ENCODE results near the gene LTA.

LTA gene

GRCh38 chr6:31575335-31575901 is 3.3 kb downstream of the LTA start, which contains the start of gene TNF:
Gene TNF (plus strand): TSS chr6:31575565. CDS start chr6:31575742, 177 bp downstream.
- Histone ChIP-seq H3K9ac (ENCODE audit: low read depth, low read length) (no peak within 1 kb of the TSS), H3K27ac (ENCODE audit: low read depth, low read length) (no peak within 1 kb of the TSS), H3K9me3 (ENCODE audit: insufficient read depth, low read depth, low read length) (no peaks in the 10 kb centered on the region), H3K36me3 (ENCODE audit: insufficient read depth, low read length) (no peaks in the 10 kb centered on the region), H3K4me1 (ENCODE audit: insufficient read depth, low read length) (peaks cover 10% of the 10 kb centered on the region), H3K4me3 (ENCODE audit: low read length) (no peak within 1 kb of the TSS), H3K27me3 (ENCODE audit: insufficient read depth, low read length) (peaks cover 4% of the 10 kb centered on the region; the same call in 1 of the 2 replicates)
- 91% methylated on average over 19 of the region's 19 CpGs for WGBS

- Histone ChIP-seq H3K27ac (ENCODE audit: low read depth, low read length) (no peak overlapping the region), H3K36me3 (ENCODE audit: insufficient read depth, low read length) (no peaks in the 10 kb centered on the region), H3K9me3 (ENCODE audit: insufficient read depth, low read depth, low read length) (no peaks in the 10 kb centered on the region), H3K4me1 (ENCODE audit: insufficient read depth, low read length) (peaks cover 10% of the 10 kb centered on the region), H3K9ac (ENCODE audit: low read depth, low read length) (no peak overlapping the region), H3K4me3 (ENCODE audit: low read length) (no peak overlapping the region), H3K27me3 (ENCODE audit: insufficient read depth, low read length) (peaks cover 6% of the 10 kb centered on the region; the same call in 1 of the 2 replicates)
- WGBS: 88% methylated on average over 8 of the region's 8 CpGs
Measured at GRCh38 chr6:31575952-31576685, 4.0 kb downstream of the LTA start.

DNA sequence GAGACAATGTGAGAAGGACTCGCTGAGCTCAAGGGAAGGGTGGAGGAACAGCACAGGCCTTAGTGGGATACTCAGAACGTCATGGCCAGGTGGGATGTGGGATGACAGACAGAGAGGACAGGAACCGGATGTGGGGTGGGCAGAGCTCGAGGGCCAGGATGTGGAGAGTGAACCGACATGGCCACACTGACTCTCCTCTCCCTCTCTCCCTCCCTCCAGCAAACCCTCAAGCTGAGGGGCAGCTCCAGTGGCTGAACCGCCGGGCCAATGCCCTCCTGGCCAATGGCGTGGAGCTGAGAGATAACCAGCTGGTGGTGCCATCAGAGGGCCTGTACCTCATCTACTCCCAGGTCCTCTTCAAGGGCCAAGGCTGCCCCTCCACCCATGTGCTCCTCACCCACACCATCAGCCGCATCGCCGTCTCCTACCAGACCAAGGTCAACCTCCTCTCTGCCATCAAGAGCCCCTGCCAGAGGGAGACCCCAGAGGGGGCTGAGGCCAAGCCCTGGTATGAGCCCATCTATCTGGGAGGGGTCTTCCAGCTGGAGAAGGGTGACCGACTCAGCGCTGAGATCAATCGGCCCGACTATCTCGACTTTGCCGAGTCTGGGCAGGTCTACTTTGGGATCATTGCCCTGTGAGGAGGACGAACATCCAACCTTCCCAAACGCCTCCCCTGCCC is 4.9 kb downstream of the LTA start:
- WGBS: 94% methylated on average over 19 of the region's 19 CpGs
- no peak overlapping the region for H3K4me3 ChIP-seq (ENCODE audit: low read length)
- H3K27me3 ChIP-seq (ENCODE audit: insufficient read depth, low read length): peaks cover 12% of the 10 kb centered on the region; the same call in 1 of the 2 replicates
- no peak overlapping the region for H3K9ac ChIP-seq (ENCODE audit: low read depth, low read length)
- no peaks in the 10 kb centered on the region for H3K9me3 ChIP-seq (ENCODE audit: insufficient read depth, low read depth, low read length)
- peaks cover 15% of the 10 kb centered on the region for H3K4me1 ChIP-seq (ENCODE audit: insufficient read depth, low read length)
- H3K36me3 ChIP-seq (ENCODE audit: insufficient read depth, low read length): no peaks in the 10 kb centered on the region
- no peak overlapping the region for H3K27ac ChIP-seq (ENCODE audit: low read depth, low read length)

DNA sequence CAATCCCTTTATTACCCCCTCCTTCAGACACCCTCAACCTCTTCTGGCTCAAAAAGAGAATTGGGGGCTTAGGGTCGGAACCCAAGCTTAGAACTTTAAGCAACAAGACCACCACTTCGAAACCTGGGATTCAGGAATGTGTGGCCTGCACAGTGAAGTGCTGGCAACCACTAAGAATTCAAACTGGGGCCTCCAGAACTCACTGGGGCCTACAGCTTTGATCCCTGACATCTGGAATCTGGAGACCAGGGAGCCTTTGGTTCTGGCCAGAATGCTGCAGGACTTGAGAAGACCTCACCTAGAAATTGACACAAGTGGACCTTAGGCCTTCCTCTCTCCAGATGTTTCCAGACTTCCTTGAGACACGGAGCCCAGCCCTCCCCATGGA is 5.5 kb downstream of the LTA start:
- Histone ChIP-seq H3K27ac (ENCODE audit: low read depth, low read length) (no peak overlapping the region), H3K4me1 (ENCODE audit: insufficient read depth, low read length) (peaks cover 15% of the 10 kb centered on the region), H3K9ac (ENCODE audit: low read depth, low read length) (no peak overlapping the region), H3K27me3 (ENCODE audit: insufficient read depth, low read length) (peaks cover 15% of the 10 kb centered on the region; the same call in 1 of the 2 replicates), H3K36me3 (ENCODE audit: insufficient read depth, low read length) (no peaks in the 10 kb centered on the region), H3K4me3 (ENCODE audit: low read length) (no peak overlapping the region), H3K9me3 (ENCODE audit: insufficient read depth, low read depth, low read length) (no peaks in the 10 kb centered on the region)
- 92% methylated on average over 3 of the region's 3 CpGs for WGBS

DNA sequence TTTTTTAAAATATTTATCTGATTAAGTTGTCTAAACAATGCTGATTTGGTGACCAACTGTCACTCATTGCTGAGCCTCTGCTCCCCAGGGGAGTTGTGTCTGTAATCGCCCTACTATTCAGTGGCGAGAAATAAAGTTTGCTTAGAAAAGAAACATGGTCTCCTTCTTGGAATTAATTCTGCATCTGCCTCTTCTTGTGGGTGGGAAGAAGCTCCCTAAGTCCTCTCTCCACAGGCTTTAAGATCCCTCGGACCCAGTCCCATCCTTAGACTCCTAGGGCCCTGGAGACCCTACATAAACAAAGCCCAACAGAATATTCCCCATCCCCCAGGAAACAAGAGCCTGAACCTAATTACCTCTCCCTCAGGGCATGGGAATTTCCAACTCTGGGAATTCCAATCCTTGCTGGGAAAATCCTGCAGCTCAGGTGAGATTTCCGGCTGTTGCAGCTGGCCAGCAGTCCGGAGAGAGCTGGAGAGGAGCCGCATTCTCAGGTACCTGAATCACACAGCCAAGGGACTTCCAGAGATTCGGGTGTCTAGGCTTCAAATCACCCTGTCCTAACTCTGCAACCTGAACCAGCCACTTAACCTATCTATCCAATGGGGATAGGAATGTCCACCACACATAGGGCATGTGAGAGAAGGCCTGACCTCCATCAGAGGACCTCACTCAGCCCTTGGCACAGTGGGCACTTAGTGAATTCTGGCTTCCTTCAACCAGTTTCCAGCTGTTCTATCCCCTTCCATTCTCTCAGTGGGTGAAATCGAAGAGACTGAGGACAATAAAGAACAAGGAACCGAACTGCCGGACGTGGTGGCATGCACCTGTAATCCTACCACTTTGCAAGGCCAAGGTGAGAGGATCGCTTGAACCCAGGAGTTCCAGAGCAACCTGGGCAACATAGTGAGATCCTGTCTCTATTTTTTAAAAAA is 6.4 kb downstream of the LTA start:
- Histone ChIP-seq H3K27me3 (ENCODE audit: insufficient read depth, low read length) (peaks cover 15% of the 10 kb centered on the region; the same call in 1 of the 2 replicates), H3K36me3 (ENCODE audit: insufficient read depth, low read length) (no peaks in the 10 kb centered on the region), H3K27ac (ENCODE audit: low read depth, low read length) (no peak overlapping the region), H3K4me1 (ENCODE audit: insufficient read depth, low read length) (peaks cover 15% of the 10 kb centered on the region), H3K9me3 (ENCODE audit: insufficient read depth, low read depth, low read length) (no peaks in the 10 kb centered on the region), H3K9ac (ENCODE audit: low read depth, low read length) (no peak overlapping the region), H3K4me3 (ENCODE audit: low read length) (no peak overlapping the region)
- WGBS: 72% methylated on average over 12 of the region's 12 CpGs

DNA sequence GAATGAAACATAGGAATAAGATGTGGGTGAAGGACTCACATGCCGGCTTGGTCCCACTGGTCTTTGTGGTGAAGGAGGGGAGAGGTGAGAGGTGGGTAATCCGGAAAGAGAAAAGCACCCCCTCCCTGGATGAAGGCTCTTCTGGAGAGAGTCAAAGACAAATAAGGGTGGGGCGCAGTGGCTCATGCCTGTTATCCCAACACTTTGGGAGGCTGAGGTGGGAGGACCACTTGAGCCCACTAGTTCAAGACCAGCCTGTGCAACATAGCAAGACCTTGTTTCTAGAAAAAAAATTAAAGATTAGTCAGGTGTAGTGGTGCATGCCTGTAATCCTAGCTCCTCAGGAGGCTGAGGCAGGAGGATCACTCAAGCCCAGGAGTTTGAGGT is 7.0 kb downstream of the LTA start:
- WGBS: 92% methylated on average over 3 of the region's 3 CpGs
- Histone ChIP-seq H3K9me3 (ENCODE audit: insufficient read depth, low read depth, low read length) (no peaks in the 10 kb centered on the region), H3K4me1 (ENCODE audit: insufficient read depth, low read length) (peaks cover 15% of the 10 kb centered on the region), H3K9ac (ENCODE audit: low read depth, low read length) (no peak overlapping the region), H3K4me3 (ENCODE audit: low read length) (no peak overlapping the region), H3K36me3 (ENCODE audit: insufficient read depth, low read length) (no peaks in the 10 kb centered on the region), H3K27me3 (ENCODE audit: insufficient read depth, low read length) (peaks cover 15% of the 10 kb centered on the region; the same call in 1 of the 2 replicates), H3K27ac (ENCODE audit: low read depth, low read length) (no peak overlapping the region)

GRCh38 chr6:31579546-31580437 is 7.7 kb downstream of the LTA start:
- Histone ChIP-seq H3K4me3 (ENCODE audit: low read length) (peak overlapping the region; percentile 92), H3K27ac (ENCODE audit: low read depth, low read length) (no peak overlapping the region), H3K9ac (ENCODE audit: low read depth, low read length) (no peak overlapping the region), H3K4me1 (ENCODE audit: insufficient read depth, low read length) (peaks cover 15% of the 10 kb centered on the region), H3K9me3 (ENCODE audit: insufficient read depth, low read depth, low read length) (no peaks in the 10 kb centered on the region), H3K36me3 (ENCODE audit: insufficient read depth, low read length) (no peaks in the 10 kb centered on the region), H3K27me3 (ENCODE audit: insufficient read depth, low read length) (peaks cover 15% of the 10 kb centered on the region; the same call in 1 of the 2 replicates)
- 90% methylated on average over 7 of the region's 8 CpGs for WGBS

GRCh38 chr6:31580438-31580740 is 8.3 kb downstream of the LTA start:
- Histone ChIP-seq H3K27me3 (ENCODE audit: insufficient read depth, low read length) (peaks cover 15% of the 10 kb centered on the region; the same call in 1 of the 2 replicates), H3K9me3 (ENCODE audit: insufficient read depth, low read depth, low read length) (no peaks in the 10 kb centered on the region), H3K36me3 (ENCODE audit: insufficient read depth, low read length) (no peaks in the 10 kb centered on the region), H3K27ac (ENCODE audit: low read depth, low read length) (no peak overlapping the region), H3K4me3 (ENCODE audit: low read length) (peak overlapping the region; percentile 92), H3K9ac (ENCODE audit: low read depth, low read length) (peak overlapping the region; percentile 75), H3K4me1 (ENCODE audit: insufficient read depth, low read length) (peaks cover 15% of the 10 kb centered on the region)
- 62% methylated on average over 11 of the region's 11 CpGs for WGBS

DNA sequence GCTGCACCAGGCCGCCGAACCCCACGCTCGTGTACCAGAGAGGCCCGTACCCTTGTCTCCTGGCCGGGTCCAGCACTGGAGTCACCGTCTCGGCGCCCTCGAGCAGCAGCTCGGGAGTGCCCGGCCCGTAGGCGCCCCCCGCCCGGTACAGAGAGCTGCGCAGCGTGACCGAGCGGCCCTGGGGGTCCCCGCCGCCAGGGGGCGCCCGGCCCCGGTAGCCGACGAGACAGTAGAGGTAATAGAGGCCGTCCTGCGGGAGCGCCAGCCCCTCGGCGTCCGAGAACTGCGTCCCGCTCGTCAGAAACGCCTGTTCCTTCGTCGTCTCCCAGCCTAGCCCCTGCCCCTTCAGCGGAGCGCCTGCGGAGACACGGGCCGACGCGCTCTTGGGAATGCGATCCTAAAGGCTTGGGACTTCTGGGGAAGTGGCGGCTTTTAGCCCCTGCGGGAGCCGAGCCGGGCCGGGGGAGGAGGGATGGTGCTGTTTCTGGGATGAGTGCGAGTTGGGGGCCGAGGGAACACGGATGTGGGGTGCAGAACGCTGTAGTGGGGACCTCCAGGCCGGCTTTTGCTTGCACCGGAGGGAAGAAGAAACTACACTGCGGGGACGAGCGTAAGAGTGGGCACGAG is 8.8 kb downstream of the LTA start:
- peak overlapping the region; percentile 75 for H3K9ac ChIP-seq (ENCODE audit: low read depth, low read length)
- H3K9me3 ChIP-seq (ENCODE audit: insufficient read depth, low read depth, low read length): no peaks in the 10 kb centered on the region
- H3K27me3 ChIP-seq (ENCODE audit: insufficient read depth, low read length): peaks cover 15% of the 10 kb centered on the region; the same call in 1 of the 2 replicates
- H3K36me3 ChIP-seq (ENCODE audit: insufficient read depth, low read length): no peaks in the 10 kb centered on the region
- WGBS: 2% methylated on average over 62 of the region's 62 CpGs
- H3K4me1 ChIP-seq (ENCODE audit: insufficient read depth, low read length): peaks cover 15% of the 10 kb centered on the region
- H3K4me3 ChIP-seq (ENCODE audit: low read length): peak overlapping the region; percentile 92
- H3K27ac ChIP-seq (ENCODE audit: low read depth, low read length): no peak overlapping the region; the same call in 1 of the 2 replicates

Data from HUES64 (cell line).